GM23248 (cell line): Measurements from ENCODE around the gene SEPTIN1.

Source experiments
- EZH2 ChIP-seq: fragments of 200-600 bp; sonication (generic); IDR thresholded peaks from 2 replicates; pipeline ENCODE4 v1.6.1; 2018; ENCODE audit warnings: antibody characterized with exemption, mild to moderate bottlenecking; ENCODE audit not compliant: insufficient read depth, poor library complexity, severe bottlenecking
- EZH2phosphoT487 ChIP-seq: fragments of 200-600 bp; sonication (generic); IDR thresholded peaks from 2 replicates; pipeline ENCODE4 v1.6.1; 2018; ENCODE audit warnings: antibody characterized with exemption, moderate library complexity, mild to moderate bottlenecking, low read depth; ENCODE audit not compliant: insufficient read depth

DNA sequence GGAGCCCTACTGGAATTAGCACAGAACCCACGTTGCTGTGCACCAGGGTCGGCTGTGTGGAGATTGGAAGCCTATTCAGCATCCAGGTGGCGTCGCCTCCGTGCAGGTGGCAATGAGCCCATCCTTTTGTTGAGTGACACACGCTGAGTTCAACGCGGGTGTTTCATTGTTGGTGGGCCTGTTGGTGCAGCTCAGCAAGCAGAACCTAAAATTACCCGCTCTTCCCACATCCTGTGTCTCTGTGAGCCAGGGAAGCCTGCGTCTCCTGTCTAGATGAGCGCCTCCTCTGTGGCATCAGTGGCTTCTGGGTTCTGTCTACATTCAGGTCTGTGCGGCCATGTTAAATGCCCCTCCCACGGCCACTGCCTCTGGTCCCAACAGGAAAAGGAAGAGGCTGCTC is 41.7 kb downstream of the SEPTIN1 start:
- TF ChIP-seq EZH2 (no peak), EZH2phosphoT487 (no peak)
